Measurements from ENCODE around the gene LCN2.

DNA sequence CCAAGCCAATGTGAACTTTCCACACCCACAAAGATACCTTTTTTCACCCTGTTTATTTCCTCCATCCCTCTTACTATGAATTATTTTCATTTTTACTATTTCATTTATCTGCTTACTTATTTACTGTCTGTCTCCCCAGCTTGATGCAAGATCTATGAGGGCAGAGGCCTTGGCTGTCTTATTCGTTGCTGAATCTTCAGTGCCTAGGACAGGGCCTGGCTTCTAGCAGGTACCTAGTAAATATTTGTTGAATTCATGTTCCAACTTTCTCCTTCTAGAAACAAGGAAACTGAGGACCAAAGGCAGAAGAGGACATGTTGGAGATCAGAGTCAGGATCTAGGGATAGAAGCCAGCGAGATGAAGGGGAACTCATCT lies 53.4 kb downstream of the LCN2 start:
- TF ChIP-seq GATA3 (IDR thresholded peaks at IDR 0.05; ENCODE audit: low read depth, low read length) (no peak), GATA2 (IDR thresholded peaks at IDR 0.05; ENCODE audit: low read depth, low read length) (no peak)

All from SH-SY5Y (cell line).